VCaP (cell line): ENCODE data around the gene CKM.

Experiments
- H3K27ac ChIP-seq: fragments of 450-650 bp; 2 replicates; pipeline ENCODE4 v1.5.1; 2017
- CTCF ChIP-seq: fragments of 450-650 bp; conservative IDR thresholded peaks from 2 replicates; pipeline ENCODE4 v1.5.1; 2017; ENCODE audit warnings: mild to moderate bottlenecking, moderate library complexity

The CKM gene

GRCh38 chr19:45322744-45323281 is at the start of gene CKM:
CKM (minus strand) TSS chr19:45322875; CDS start chr19:45319713, 3,162 bp downstream.
- peak within 1 kb of the TSS; percentile 4; the same call in 1 of the 2 replicates for H3K27ac ChIP-seq
- TF ChIP-seq CTCF: no peak

- no peak for TF ChIP-seq CTCF
- peak within 1 kb of the TSS; percentile 78 for H3K27ac ChIP-seq
Observed at GRCh38 chr19:45370410-45371204, 47.9 kb upstream of the CKM start, which contains the start of gene ERCC2. ERCC2 (minus strand) TSS chr19:45370573; CDS start chr19:45370540, 33 bp downstream.

- H3K27ac ChIP-seq: no peak overlapping the region
- TF ChIP-seq CTCF: no peak
Observed at GRCh38 chr19:45368737-45369340, 46.2 kb upstream of the CKM start.

- TF ChIP-seq CTCF: no peak
Observed at GRCh38 chr19:45368127-45368526, 45.5 kb upstream of the CKM start.

GRCh38 chr19:45364696-45365095 is 42.0 kb upstream of the CKM start:
- H3K27ac ChIP-seq: no peak overlapping the region
- TF ChIP-seq CTCF: no peak

More at GRCh38 chr19:45368127-45368526, 45.5 kb upstream of the CKM start:
- H3K27ac ChIP-seq: no peak overlapping the region

GRCh38 chr19:45363861-45364459 is 41.3 kb upstream of the CKM start:
- no peak overlapping the region for H3K27ac ChIP-seq
- TF ChIP-seq CTCF: no peak

- TF ChIP-seq CTCF: no peak
Observed at GRCh38 chr19:45362291-45362690, 39.6 kb upstream of the CKM start.

More at GRCh38 chr19:45362291-45362690, 39.6 kb upstream of the CKM start:
- H3K27ac ChIP-seq: no peak overlapping the region
